Measurements from ENCODE around the gene USP32.
"Not testable (repeated sequence)": the region's sequence is repeated elsewhere in the genome, so short reads cannot be mapped to it uniquely, and the experiment has no call there.

The USP32 gene

DNA sequence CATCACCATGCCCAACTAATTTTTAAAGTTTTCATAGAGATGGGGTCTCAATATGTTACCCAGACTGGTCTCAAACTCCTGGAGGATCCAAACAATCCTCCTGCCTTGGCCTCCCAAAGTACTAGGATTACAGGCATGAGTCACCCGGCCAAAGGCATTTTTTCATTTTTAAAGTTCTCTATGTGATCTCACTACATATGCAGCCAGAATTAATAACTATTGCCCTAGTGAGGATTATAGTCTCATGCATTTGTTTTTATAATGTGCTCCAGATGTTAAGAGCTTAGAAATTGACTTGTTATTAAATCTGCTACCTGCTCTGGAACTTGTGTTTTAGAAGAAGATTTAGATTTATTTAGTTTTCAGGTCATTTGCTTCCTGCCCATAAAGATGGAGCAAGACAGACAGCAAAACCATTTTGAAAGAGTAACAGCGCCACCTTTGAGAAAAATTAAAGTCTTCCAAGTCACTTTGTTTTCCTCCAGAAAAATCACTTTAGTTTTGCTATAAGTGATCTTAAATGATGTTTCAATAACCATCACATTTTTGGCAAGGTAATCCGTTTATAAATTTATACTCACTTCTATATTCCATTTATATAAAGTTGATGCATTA is 162.6 kb downstream of the USP32 start:
- Mint-ChIP-seq H3K9me3 (no peaks in the 10 kb centered on the region), H3K27ac (no peak overlapping the region), H3K36me3 (ENCODE audit: low read depth) (peaks cover 15% of the 10 kb centered on the region), H3K4me3 (no peak overlapping the region), H3K27me3 (ENCODE audit: low read depth, poor library complexity) (no peaks in the 10 kb centered on the region), H3K4me1 (no peaks in the 10 kb centered on the region)
- DNase-seq: no peak
- TF ChIP-seq, protein P1, sequence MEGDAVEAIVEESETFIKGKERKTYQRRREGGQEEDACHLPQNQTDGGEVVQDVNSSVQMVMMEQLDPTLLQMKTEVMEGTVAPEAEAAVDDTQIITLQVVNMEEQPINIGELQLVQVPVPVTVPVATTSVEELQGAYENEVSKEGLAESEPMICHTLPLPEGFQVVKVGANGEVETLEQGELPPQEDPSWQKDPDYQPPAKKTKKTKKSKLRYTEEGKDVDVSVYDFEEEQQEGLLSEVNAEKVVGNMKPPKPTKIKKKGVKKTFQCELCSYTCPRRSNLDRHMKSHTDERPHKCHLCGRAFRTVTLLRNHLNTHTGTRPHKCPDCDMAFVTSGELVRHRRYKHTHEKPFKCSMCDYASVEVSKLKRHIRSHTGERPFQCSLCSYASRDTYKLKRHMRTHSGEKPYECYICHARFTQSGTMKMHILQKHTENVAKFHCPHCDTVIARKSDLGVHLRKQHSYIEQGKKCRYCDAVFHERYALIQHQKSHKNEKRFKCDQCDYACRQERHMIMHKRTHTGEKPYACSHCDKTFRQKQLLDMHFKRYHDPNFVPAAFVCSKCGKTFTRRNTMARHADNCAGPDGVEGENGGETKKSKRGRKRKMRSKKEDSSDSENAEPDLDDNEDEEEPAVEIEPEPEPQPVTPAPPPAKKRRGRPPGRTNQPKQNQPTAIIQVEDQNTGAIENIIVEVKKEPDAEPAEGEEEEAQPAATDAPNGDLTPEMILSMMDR (IDR thresholded peaks at IDR 0.05): no peak

DNA sequence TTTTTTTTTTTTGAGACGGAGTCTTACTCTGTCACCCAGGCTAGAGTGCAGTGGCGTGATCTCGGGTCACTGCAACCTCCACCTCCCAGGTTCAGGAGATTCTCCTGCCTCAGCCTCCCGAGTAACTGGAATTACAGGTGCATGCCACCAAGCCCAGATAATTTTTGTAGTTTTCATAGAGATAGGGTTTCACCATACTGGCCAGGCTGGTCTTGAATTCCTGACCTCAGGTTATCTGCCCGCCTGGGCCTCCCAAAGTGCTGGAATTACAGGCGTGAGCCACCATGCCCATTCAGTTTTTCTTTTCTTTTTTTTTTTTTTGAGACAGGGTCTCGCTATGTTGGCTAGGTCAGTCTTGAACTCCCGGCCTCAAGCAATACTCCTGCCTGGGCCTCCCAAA is 164.7 kb downstream of the USP32 start:
- not testable (repeated sequence) for H3K9me3 Mint-ChIP-seq; H3K4me1 Mint-ChIP-seq; H3K27me3 Mint-ChIP-seq (ENCODE audit: low read depth, poor library complexity); H3K27ac Mint-ChIP-seq; H3K36me3 Mint-ChIP-seq (ENCODE audit: low read depth); DNase-seq; H3K4me3 Mint-ChIP-seq

DNA sequence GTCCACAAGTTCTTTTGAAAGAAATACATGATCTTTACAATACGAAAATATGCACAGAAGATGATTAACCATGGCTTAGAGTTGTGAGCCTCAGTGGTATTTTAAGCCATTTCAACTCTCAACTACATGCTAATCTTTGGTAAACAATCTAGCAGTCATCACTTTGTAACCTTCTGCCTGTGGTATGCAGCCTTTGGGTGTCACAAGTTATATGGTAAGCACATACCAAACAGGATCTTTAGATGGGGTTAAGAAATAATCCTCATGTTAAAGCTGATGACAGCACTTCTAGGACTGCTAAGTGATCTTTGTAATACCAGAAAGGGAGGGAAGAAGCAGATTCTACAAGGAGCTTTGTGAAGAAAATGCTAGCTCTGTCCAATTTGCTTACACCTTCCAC is 167.9 kb downstream of the USP32 start:
- no peak overlapping the region for H3K4me3 Mint-ChIP-seq
- H3K36me3 Mint-ChIP-seq (ENCODE audit: low read depth): peaks cover 25% of the 10 kb centered on the region
- no peak for DNase-seq
- no peaks in the 10 kb centered on the region for H3K9me3 Mint-ChIP-seq
- no peaks in the 10 kb centered on the region for H3K4me1 Mint-ChIP-seq
- TF ChIP-seq, protein P1 (IDR thresholded peaks at IDR 0.05): no peak
- no peaks in the 10 kb centered on the region for H3K27me3 Mint-ChIP-seq (ENCODE audit: low read depth, poor library complexity)
- H3K27ac Mint-ChIP-seq: no peak overlapping the region

DNA sequence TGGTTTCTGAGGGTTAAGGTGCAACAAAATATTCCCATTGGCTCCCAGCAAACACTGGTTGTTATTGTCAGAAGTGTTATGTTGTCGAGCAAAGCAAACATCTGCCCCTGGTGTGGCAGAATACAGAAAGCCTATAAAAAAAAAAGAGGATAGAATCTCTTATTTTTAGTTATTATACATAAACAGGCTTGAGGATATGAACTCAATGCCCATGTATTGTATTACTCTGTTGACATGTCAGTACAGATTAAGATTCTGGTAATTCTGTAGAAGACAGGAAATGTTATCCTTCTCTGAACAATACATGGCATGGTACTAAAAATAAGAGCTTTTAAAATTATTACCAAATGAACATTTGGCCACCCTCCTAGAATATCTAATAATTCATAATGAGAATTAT is 168.5 kb downstream of the USP32 start:
- no peaks in the 10 kb centered on the region for H3K4me1 Mint-ChIP-seq
- TF ChIP-seq, protein P1 (IDR thresholded peaks at IDR 0.05): no peak
- H3K27ac Mint-ChIP-seq: no peak overlapping the region
- no peak overlapping the region for H3K4me3 Mint-ChIP-seq
- H3K27me3 Mint-ChIP-seq (ENCODE audit: low read depth, poor library complexity): no peaks in the 10 kb centered on the region
- no peaks in the 10 kb centered on the region for H3K9me3 Mint-ChIP-seq
- no peak for DNase-seq
- H3K36me3 Mint-ChIP-seq (ENCODE audit: low read depth): peaks cover 30% of the 10 kb centered on the region

DNA sequence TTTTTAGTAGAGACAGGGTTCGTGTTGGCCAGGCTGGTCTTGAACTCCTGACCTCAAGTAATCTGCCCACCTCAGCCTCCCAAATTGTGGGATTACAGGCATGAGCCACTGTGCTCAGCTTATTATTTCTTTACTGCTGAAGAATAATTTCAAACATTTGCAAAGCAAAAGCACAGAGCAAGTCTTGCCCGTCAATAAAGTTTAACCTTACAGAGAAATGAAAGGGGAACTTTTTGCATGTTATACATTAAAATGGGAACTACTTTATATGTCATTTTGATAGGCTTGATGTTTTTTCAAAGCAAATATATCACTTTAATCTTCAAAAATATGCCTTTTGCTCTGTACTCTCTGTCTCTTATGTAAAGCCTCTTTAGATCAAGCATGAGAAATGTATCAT is 173.2 kb downstream of the USP32 start:
- H3K9me3 Mint-ChIP-seq; H3K4me1 Mint-ChIP-seq; H3K27ac Mint-ChIP-seq; H3K27me3 Mint-ChIP-seq (ENCODE audit: low read depth, poor library complexity); H3K4me3 Mint-ChIP-seq; DNase-seq: not testable (repeated sequence)
- H3K36me3 Mint-ChIP-seq (ENCODE audit: low read depth): peaks cover 29% of the 10 kb centered on the region

DNA sequence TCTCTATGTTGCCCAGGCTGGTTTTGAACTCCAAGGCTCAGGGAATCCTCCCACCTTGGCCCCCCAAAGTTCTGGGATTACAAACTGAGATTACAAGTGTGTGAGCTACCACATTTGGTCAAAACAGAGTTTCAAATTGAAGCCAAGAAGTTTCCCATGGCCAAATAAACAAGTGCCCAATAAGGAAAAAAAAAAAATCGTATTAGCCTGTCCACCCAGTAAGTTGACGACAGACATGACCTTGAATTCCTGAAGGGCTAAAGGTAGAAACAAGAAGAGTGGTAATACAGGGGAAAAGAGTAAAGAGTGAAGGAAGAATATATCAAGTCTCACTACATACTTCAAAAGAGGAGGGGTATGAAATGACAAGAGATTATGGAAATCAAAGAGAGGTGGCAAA is 176.0 kb downstream of the USP32 start:
- not testable (repeated sequence) for H3K4me3 Mint-ChIP-seq; H3K4me1 Mint-ChIP-seq; H3K9me3 Mint-ChIP-seq; H3K27ac Mint-ChIP-seq; DNase-seq; H3K27me3 Mint-ChIP-seq (ENCODE audit: low read depth, poor library complexity)
- H3K36me3 Mint-ChIP-seq (ENCODE audit: low read depth): peaks cover 14% of the 10 kb centered on the region

DNA sequence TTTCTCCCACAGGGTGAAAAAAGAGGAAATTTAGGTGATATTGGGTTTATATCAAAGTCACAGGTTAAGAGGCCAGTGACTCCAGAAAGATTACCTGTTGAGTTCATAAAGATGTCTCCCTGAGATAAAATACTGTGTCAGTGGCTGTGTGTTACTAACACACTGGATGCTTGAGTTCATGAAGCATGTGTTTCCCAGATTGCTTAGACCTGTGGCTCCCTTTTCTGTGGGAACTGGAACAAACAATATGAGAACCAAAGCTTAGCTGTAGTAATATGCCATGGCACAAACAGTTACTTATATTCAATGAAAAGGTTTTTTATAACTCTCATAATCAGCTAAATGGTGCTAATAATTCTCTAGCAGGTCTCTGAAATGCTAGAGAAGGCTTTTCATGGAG is 180.7 kb downstream of the USP32 start:
- not testable (repeated sequence) for H3K4me3 Mint-ChIP-seq; H3K36me3 Mint-ChIP-seq (ENCODE audit: low read depth); H3K27me3 Mint-ChIP-seq (ENCODE audit: low read depth, poor library complexity); DNase-seq; H3K4me1 Mint-ChIP-seq; H3K27ac Mint-ChIP-seq; H3K9me3 Mint-ChIP-seq

DNA sequence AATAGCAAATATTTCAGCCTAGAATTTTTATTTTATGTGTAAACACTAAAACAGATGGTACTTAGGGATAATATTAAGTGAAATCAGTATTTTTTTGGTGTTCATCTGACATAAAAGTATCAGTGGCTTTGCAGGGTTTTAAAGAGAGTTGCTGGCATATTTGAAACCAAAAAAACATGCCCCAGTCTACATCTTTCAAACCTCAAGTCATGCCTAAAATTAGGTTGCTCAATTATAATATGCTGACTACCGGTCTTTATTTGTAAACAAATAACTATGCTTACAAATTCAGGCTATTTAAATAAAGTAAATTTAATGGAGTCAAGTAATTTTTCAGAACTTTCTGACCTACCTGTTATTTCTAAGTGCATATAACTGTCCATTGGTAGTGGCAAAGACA is 183.6 kb downstream of the USP32 start:
- H3K27ac Mint-ChIP-seq; H3K36me3 Mint-ChIP-seq (ENCODE audit: low read depth); H3K4me1 Mint-ChIP-seq; H3K9me3 Mint-ChIP-seq; H3K27me3 Mint-ChIP-seq (ENCODE audit: low read depth, poor library complexity); DNase-seq; H3K4me3 Mint-ChIP-seq: not testable (repeated sequence)

DNA sequence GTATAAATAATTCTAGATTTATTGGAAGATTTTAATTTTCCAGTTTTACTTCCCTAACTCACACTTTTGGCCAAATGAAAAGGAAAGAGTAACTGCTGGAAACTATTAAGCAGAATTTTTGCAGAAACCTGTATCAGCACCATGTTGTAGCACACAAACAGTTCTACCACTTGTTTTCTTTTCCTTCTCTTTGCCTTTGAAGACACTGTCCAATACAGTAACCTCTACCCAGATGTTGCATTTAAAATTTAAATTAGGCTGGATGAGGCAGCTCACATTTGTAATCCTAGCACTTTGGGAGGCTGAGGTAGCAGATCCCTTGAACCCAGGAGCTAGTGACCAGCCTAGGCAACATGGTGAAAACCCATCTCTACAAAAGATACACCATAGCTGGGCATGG is 186.2 kb downstream of the USP32 start:
- H3K27ac Mint-ChIP-seq; H3K4me3 Mint-ChIP-seq; H3K36me3 Mint-ChIP-seq (ENCODE audit: low read depth); H3K9me3 Mint-ChIP-seq; H3K4me1 Mint-ChIP-seq; DNase-seq; H3K27me3 Mint-ChIP-seq (ENCODE audit: low read depth, poor library complexity): not testable (repeated sequence)

DNA sequence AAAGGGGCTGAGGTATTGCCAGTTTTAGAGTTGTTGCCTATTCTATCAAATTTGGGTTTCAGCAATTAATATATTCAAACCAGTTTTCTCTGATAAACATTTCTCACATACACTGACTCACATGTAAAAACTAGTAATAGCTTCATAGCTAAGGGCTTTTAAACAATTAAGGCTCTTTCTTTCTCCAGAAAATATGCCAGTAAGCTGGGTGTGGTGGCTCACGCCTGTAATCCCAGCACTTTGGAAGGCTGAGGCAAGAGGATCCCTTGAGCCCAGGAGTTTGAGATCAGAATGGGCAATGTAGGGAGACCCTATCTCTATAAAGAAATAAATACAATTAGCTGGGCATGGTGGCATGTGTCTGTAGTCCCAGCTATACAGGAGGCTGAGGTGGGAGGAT is 193.3 kb downstream of the USP32 start:
- not testable (repeated sequence) for H3K27ac Mint-ChIP-seq; H3K4me1 Mint-ChIP-seq; H3K27me3 Mint-ChIP-seq (ENCODE audit: low read depth, poor library complexity); H3K9me3 Mint-ChIP-seq; H3K4me3 Mint-ChIP-seq; DNase-seq
- peaks cover 42% of the 10 kb centered on the region for H3K36me3 Mint-ChIP-seq (ENCODE audit: low read depth)

DNA sequence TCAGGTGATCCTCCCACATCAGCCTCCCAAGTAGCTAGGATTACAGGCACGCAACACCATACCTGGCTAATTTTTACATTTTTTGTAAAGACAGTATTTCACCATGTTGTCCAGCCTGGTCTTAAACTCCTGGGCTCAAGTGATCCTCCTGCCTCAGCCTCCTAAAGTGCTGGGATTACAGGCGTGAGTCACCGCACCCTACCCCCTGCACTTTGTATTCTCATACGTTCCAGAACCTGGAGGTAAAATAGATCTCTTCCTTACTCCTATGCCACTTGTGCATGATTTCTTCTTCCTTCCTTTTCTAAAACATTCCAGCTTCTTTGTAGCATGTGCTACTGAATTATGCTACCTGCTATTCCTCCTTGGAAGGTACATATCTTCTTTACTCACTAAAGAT is 197.8 kb downstream of the USP32 start:
- H3K9me3 Mint-ChIP-seq; DNase-seq; H3K4me3 Mint-ChIP-seq; H3K4me1 Mint-ChIP-seq; H3K27me3 Mint-ChIP-seq (ENCODE audit: low read depth, poor library complexity); H3K27ac Mint-ChIP-seq: not testable (repeated sequence)
- H3K36me3 Mint-ChIP-seq (ENCODE audit: low read depth): peaks cover 57% of the 10 kb centered on the region

Data from nephron progenitor cell (in vitro differentiated cells).